ENCODE measurements around the gene LILRA2.
"Not testable (repeated sequence)": the region's sequence is repeated elsewhere in the genome, so short reads cannot be mapped to it uniquely, and the experiment has no call there.

The LILRA2 gene

GRCh38 chr19:54609356-54609791 lies 35.8 kb downstream of the LILRA2 start:
- no peak for DNase-seq (ENCODE audit: low spot score)

GRCh38 chr19:54612428-54612827 lies 38.8 kb downstream of the LILRA2 start:
- DNase-seq (ENCODE audit: low spot score) = no peak

- no peak for DNase-seq (ENCODE audit: low spot score)
Measured at GRCh38 chr19:54614726-54615125, 41.1 kb downstream of the LILRA2 start.

- DNase-seq (ENCODE audit: low spot score) = no peak
Measured at GRCh38 chr19:54616057-54616456, 42.5 kb downstream of the LILRA2 start.

- no peak for DNase-seq (ENCODE audit: low spot score)
Measured at GRCh38 chr19:54616821-54617560, 43.4 kb downstream of the LILRA2 start.

- no peak for DNase-seq (ENCODE audit: low spot score)
Measured at GRCh38 chr19:54620464-54620863, 46.9 kb downstream of the LILRA2 start.

- DNase-seq (ENCODE audit: low spot score) = no peak
Measured at GRCh38 chr19:54622431-54622830, 48.8 kb downstream of the LILRA2 start.

GRCh38 chr19:54624234-54624633 lies 50.6 kb downstream of the LILRA2 start:
- not testable (repeated sequence) for DNase-seq (ENCODE audit: low spot score)

- DNase-seq (ENCODE audit: low spot score) = not testable (repeated sequence)
Measured at GRCh38 chr19:54624934-54625730, 51.5 kb downstream of the LILRA2 start.

GRCh38 chr19:54626757-54627156 lies 53.2 kb downstream of the LILRA2 start:
- no peak for DNase-seq (ENCODE audit: low spot score)

- not testable (repeated sequence) for DNase-seq (ENCODE audit: low spot score)
Measured at GRCh38 chr19:54627912-54628311, 54.3 kb downstream of the LILRA2 start.

- DNase-seq (ENCODE audit: low spot score) = not testable (repeated sequence)
Measured at GRCh38 chr19:54630262-54630661, 56.7 kb downstream of the LILRA2 start, which contains the start of gene LILRB1. TSS of gene LILRB1 (plus strand) at chr19:54630484. CDS start at chr19:54631074, 590 bp downstream.

- DNase-seq (ENCODE audit: low spot score) = no peak
Measured at GRCh38 chr19:54630782-54631181, 57.2 kb downstream of the LILRA2 start.

- DNase-seq (ENCODE audit: low spot score) = not testable (repeated sequence)
Measured at GRCh38 chr19:54631489-54632337, 58.1 kb downstream of the LILRA2 start.

GRCh38 chr19:54632517-54632916 lies 58.9 kb downstream of the LILRA2 start:
- DNase-seq (ENCODE audit: low spot score) = not testable (repeated sequence)

GRCh38 chr19:54633401-54633800 lies 59.8 kb downstream of the LILRA2 start:
- no peak for DNase-seq (ENCODE audit: low spot score)

GRCh38 chr19:54636081-54636480 lies 62.5 kb downstream of the LILRA2 start:
- DNase-seq (ENCODE audit: low spot score) = not testable (repeated sequence)

- no peak for DNase-seq (ENCODE audit: low spot score)
Measured at GRCh38 chr19:54638683-54639082, 65.1 kb downstream of the LILRA2 start.
